ENCODE data around the gene PPDPF. TPM values are rescaled to one million over a fixed set of nuclear protein-coding genes. Genes with fewer than 3 reads are reported as not detected.

Gene PPDPF
- total RNA-seq, 1 donor: 85.4 TPM

DNA sequence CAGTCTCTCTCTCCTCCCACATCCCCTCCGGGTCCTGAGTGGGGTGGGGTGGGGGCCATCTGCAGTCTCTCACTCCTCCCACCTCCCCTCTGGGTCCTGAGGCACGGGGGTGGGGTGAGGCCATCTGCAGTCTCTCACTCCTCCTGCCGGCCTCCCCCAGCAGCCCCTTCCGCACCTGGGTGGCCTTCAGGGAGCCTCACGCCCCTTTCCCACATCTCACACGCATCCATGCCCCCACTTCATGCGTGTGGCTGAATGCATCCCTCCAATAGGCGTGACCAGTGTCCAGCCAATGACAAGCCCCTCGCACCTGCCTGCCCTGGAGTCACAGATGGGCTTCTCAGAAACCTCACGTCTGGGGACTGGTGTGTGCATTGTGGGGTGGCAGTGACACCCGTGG lies 28.0 kb downstream of the PPDPF start:
- no peaks in the 10 kb centered on the region for H3K36me3 ChIP-seq (ENCODE audit: insufficient read depth, low read length)
- no peak overlapping the region for H3K4me2 ChIP-seq (ENCODE audit: insufficient read depth, low read length)
- no peak for DNase-seq (ENCODE audit: insufficient read length, low spot score, missing footprints)
- H4K20me1 ChIP-seq (ENCODE audit: insufficient read depth, low read length): no peaks in the 10 kb centered on the region
- no peak for TF ChIP-seq CTCF (IDR thresholded peaks at IDR 0.05; ENCODE audit: extremely low read depth, low read depth, low read length)
- no peak overlapping the region for H3K27ac ChIP-seq (ENCODE audit: low read depth, low read length)
- no peaks in the 10 kb centered on the region for H3K79me2 ChIP-seq (ENCODE audit: insufficient read depth, low read length)
- H3K4me3 ChIP-seq (ENCODE audit: insufficient read depth, low read length): no peak overlapping the region
- H2AFZ ChIP-seq (ENCODE audit: low read length): no peak overlapping the region
- H3K4me1 ChIP-seq (ENCODE audit: insufficient read depth, low read length): no peaks in the 10 kb centered on the region
- H3K27me3 ChIP-seq (ENCODE audit: insufficient read depth, low read length): peaks cover 22% of the 10 kb centered on the region
- no peaks in the 10 kb centered on the region for H3K9me3 ChIP-seq (ENCODE audit: low read depth, low read length)

DNA sequence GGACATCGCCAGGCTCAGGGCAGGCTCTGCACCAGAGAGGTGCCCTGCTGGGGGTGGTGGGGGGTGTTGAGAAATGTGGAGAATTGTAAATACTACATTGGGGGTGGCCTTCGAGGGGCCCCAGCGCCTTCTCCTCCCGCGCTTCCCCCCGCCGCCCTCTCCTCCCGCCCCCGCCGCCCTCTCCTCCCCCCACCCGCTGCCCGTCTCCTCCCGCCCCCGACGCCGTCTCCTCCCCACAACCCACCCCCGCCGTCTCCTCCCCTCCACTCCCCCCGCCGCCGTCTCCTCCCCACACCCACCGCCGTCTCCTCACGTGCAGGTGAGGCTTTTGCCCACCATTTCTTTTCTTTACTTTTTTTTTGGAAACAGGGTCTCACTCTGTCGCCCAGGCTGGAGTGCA lies 28.5 kb downstream of the PPDPF start:
- no peak for DNase-seq (ENCODE audit: insufficient read length, low spot score, missing footprints)
- Histone ChIP-seq H2AFZ (ENCODE audit: low read length) (no peak overlapping the region), H3K79me2 (ENCODE audit: insufficient read depth, low read length) (no peaks in the 10 kb centered on the region), H3K27me3 (ENCODE audit: insufficient read depth, low read length) (peaks cover 22% of the 10 kb centered on the region), H3K9me3 (ENCODE audit: low read depth, low read length) (no peaks in the 10 kb centered on the region), H3K27ac (ENCODE audit: low read depth, low read length) (no peak overlapping the region), H4K20me1 (ENCODE audit: insufficient read depth, low read length) (no peaks in the 10 kb centered on the region), H3K36me3 (ENCODE audit: insufficient read depth, low read length) (no peaks in the 10 kb centered on the region), H3K4me3 (ENCODE audit: insufficient read depth, low read length) (no peak overlapping the region), H3K4me2 (ENCODE audit: insufficient read depth, low read length) (no peak overlapping the region), H3K4me1 (ENCODE audit: insufficient read depth, low read length) (no peaks in the 10 kb centered on the region)
- no peak for TF ChIP-seq CTCF (IDR thresholded peaks at IDR 0.05; ENCODE audit: extremely low read depth, low read depth, low read length)

DNA sequence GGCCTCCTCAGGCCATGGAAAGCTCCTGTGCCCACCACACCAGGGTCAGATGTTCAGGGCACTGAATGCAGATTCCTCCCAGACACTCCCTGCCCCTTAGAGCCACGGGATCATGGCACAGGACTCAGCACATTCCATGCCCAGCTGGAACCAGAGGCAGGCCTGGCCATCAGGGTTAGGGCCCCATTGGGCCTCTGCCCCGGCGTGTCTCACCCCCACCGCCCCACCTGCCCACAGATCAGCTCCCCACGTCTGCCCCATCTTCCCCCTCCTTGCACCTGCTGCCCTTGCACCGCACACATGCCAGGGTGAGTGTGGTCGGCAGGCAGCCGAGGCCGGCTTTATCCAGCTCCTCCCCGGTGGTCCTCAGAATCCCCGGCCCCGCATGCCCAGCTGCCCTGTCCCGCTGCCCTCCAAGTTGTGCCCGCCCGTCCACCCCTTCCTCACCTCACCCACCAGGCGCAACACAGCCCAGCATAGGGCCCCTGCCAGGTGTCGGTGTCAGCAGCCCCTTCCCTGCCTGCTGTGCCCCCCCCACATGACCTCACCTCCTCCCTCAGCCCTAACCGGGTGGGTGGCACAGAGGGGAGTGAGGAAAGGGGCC lies 29.2 kb downstream of the PPDPF start:
- TF ChIP-seq CTCF (IDR thresholded peaks at IDR 0.05; ENCODE audit: extremely low read depth, low read depth, low read length): no peak
- Histone ChIP-seq H3K4me2 (ENCODE audit: insufficient read depth, low read length) (no peak overlapping the region), H3K79me2 (ENCODE audit: insufficient read depth, low read length) (no peaks in the 10 kb centered on the region), H3K4me1 (ENCODE audit: insufficient read depth, low read length) (no peaks in the 10 kb centered on the region), H3K27ac (ENCODE audit: low read depth, low read length) (no peak overlapping the region), H3K36me3 (ENCODE audit: insufficient read depth, low read length) (no peaks in the 10 kb centered on the region), H3K4me3 (ENCODE audit: insufficient read depth, low read length) (no peak overlapping the region), H3K27me3 (ENCODE audit: insufficient read depth, low read length) (peaks cover 22% of the 10 kb centered on the region), H4K20me1 (ENCODE audit: insufficient read depth, low read length) (no peaks in the 10 kb centered on the region), H2AFZ (ENCODE audit: low read length) (no peak overlapping the region), H3K9me3 (ENCODE audit: low read depth, low read length) (no peaks in the 10 kb centered on the region)
- DNase-seq (ENCODE audit: insufficient read length, low spot score, missing footprints): no peak

DNA sequence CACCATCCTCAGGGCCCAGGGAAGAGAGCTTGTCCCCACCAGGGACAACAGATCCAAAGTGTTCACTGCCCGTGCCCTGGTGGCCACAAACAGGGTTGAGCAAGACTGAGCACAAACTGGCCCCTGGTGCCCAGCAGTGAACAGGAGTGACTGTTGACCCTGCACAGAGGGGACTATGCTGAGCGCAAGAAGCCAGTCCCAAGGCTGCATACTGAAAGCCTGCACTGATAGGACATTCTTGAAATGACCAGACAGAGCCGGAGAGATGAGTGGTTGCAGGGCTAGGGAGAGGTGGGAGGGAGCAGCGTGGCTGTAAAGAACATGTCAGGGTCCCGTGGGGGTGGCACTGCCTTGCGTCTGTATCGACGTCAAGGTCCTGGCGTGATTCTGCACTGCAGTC lies 30.5 kb downstream of the PPDPF start:
- no peak for TF ChIP-seq CTCF (IDR thresholded peaks at IDR 0.05; ENCODE audit: extremely low read depth, low read depth, low read length)
- Histone ChIP-seq H2AFZ (ENCODE audit: low read length) (no peak overlapping the region), H3K36me3 (ENCODE audit: insufficient read depth, low read length) (no peaks in the 10 kb centered on the region), H3K4me3 (ENCODE audit: insufficient read depth, low read length) (no peak overlapping the region), H3K27ac (ENCODE audit: low read depth, low read length) (no peak overlapping the region), H3K4me2 (ENCODE audit: insufficient read depth, low read length) (no peak overlapping the region), H3K27me3 (ENCODE audit: insufficient read depth, low read length) (peaks cover 17% of the 10 kb centered on the region), H3K9me3 (ENCODE audit: low read depth, low read length) (no peaks in the 10 kb centered on the region), H3K4me1 (ENCODE audit: insufficient read depth, low read length) (no peaks in the 10 kb centered on the region), H4K20me1 (ENCODE audit: insufficient read depth, low read length) (no peaks in the 10 kb centered on the region), H3K79me2 (ENCODE audit: insufficient read depth, low read length) (no peaks in the 10 kb centered on the region)
- DNase-seq (ENCODE audit: insufficient read length, low spot score, missing footprints): peak; percentile 91

Data from osteoblast (primary cell).